ENCODE results near the gene GOLGA8F. TPM values are rescaled to one million over a fixed set of nuclear protein-coding genes. Genes with fewer than 3 reads are reported as not detected.
"Not testable (repeated sequence)": the region's sequence is repeated elsewhere in the genome, so short reads cannot be mapped to it uniquely, and the experiment has no call there.

The GOLGA8F gene
- total RNA-seq = not detected
- not detected for polyA plus RNA-seq (2013, experiment 1 of 2)
- polyA plus RNA-seq (2013, experiment 2 of 2) = not detected
- long read RNA-seq, experiment 1 = 0 reads
- long read RNA-seq, experiment 2 = 0 reads
- long read RNA-seq, experiment 3 = 0 reads
- long read RNA-seq, experiment 4 = 0 reads

- H3K27me3 Mint-ChIP-seq (ENCODE audit: insufficient read depth); H3K36me3 ChIP-seq (ENCODE audit: control insufficient read depth, insufficient read depth, low read length); H3K9ac ChIP-seq (ENCODE audit: extremely low read depth, low read length, poor library complexity, severe bottlenecking); H3K4me3 Mint-ChIP-seq; H3K27me3 ChIP-seq (ENCODE audit: control insufficient read depth, insufficient read depth, low read length, poor library complexity, severe bottlenecking); H3K9me3 ChIP-seq (ENCODE audit: control insufficient read depth, low read length); H3K4me1 ChIP-seq (ENCODE audit: control insufficient read depth, insufficient read depth, low read length); H3K36me3 Mint-ChIP-seq (ENCODE audit: low read depth); H3K27ac Mint-ChIP-seq; H3K4me3 ChIP-seq (ENCODE audit: low read length); DNase-seq; H3K27ac ChIP-seq (ENCODE audit: low read depth, low read length); H3K4me1 Mint-ChIP-seq; H3K9me3 Mint-ChIP-seq: not testable (repeated sequence)
- no CpG with 5 or more reads among the region's 8 CpGs for WGBS, 2 experiments (ENCODE audit: insufficient coverage in 1 of 2, insufficient read length in 1 of 2)
Measured at GRCh38 chr15:28378364-28378763, at the start of gene GOLGA8F. TSS of gene GOLGA8F (plus strand) at chr15:28378664. CDS start at chr15:28378762, 98 bp downstream.

- DNase-seq; H3K9ac ChIP-seq (ENCODE audit: extremely low read depth, low read length, poor library complexity, severe bottlenecking): not testable (repeated sequence)
Measured at GRCh38 chr15:28357984-28358383, 20.5 kb upstream of the GOLGA8F start, which contains the start of gene GOLGA6L24. TSS of gene GOLGA6L24 (minus strand) at chr15:28358084. CDS start at chr15:28358023, 61 bp downstream.

GRCh38 chr15:28365502-28365901 lies 13.0 kb upstream of the GOLGA8F start:
- not testable (repeated sequence) for H3K27me3 Mint-ChIP-seq (ENCODE audit: insufficient read depth); H3K4me1 ChIP-seq (ENCODE audit: control insufficient read depth, insufficient read depth, low read length); H3K36me3 Mint-ChIP-seq (ENCODE audit: low read depth); H3K4me1 Mint-ChIP-seq; H3K4me3 Mint-ChIP-seq; H3K27me3 ChIP-seq (ENCODE audit: control insufficient read depth, insufficient read depth, low read length, poor library complexity, severe bottlenecking); H3K4me3 ChIP-seq (ENCODE audit: low read length); H3K27ac ChIP-seq (ENCODE audit: low read depth, low read length); H3K9me3 ChIP-seq (ENCODE audit: control insufficient read depth, low read length); H3K9me3 Mint-ChIP-seq; H3K27ac Mint-ChIP-seq; DNase-seq; H3K36me3 ChIP-seq (ENCODE audit: control insufficient read depth, insufficient read depth, low read length); H3K9ac ChIP-seq (ENCODE audit: extremely low read depth, low read length, poor library complexity, severe bottlenecking)
- WGBS, 2 experiments (ENCODE audit: insufficient coverage in 1 of 2, insufficient read length in 1 of 2) = no CpG with 5 or more reads among the region's 17 CpGs

More at GRCh38 chr15:28357984-28358383, 20.5 kb upstream of the GOLGA8F start, which contains the start of gene GOLGA6L24:
- not testable (repeated sequence) for H3K36me3 ChIP-seq (ENCODE audit: control insufficient read depth, insufficient read depth, low read length); H3K27ac ChIP-seq (ENCODE audit: low read depth, low read length); H3K27ac Mint-ChIP-seq; H3K27me3 ChIP-seq (ENCODE audit: control insufficient read depth, insufficient read depth, low read length, poor library complexity, severe bottlenecking); H3K4me1 ChIP-seq (ENCODE audit: control insufficient read depth, insufficient read depth, low read length); H3K36me3 Mint-ChIP-seq (ENCODE audit: low read depth); H3K4me3 ChIP-seq (ENCODE audit: low read length); H3K4me3 Mint-ChIP-seq; H3K27me3 Mint-ChIP-seq (ENCODE audit: insufficient read depth); H3K9me3 Mint-ChIP-seq; H3K4me1 Mint-ChIP-seq; H3K9me3 ChIP-seq (ENCODE audit: control insufficient read depth, low read length)
- WGBS, 2 experiments (ENCODE audit: insufficient coverage in 1 of 2, insufficient read length in 1 of 2) = no CpG with 5 or more reads among the region's 7 CpGs

- H3K27me3 Mint-ChIP-seq (ENCODE audit: insufficient read depth); H3K9me3 ChIP-seq (ENCODE audit: control insufficient read depth, low read length); H3K4me3 ChIP-seq (ENCODE audit: low read length); H3K9ac ChIP-seq (ENCODE audit: extremely low read depth, low read length, poor library complexity, severe bottlenecking); DNase-seq; H3K4me1 Mint-ChIP-seq; H3K36me3 Mint-ChIP-seq (ENCODE audit: low read depth); H3K36me3 ChIP-seq (ENCODE audit: control insufficient read depth, insufficient read depth, low read length); H3K4me3 Mint-ChIP-seq; H3K9me3 Mint-ChIP-seq; H3K4me1 ChIP-seq (ENCODE audit: control insufficient read depth, insufficient read depth, low read length); H3K27ac Mint-ChIP-seq; H3K27me3 ChIP-seq (ENCODE audit: control insufficient read depth, insufficient read depth, low read length, poor library complexity, severe bottlenecking); H3K27ac ChIP-seq (ENCODE audit: low read depth, low read length): not testable (repeated sequence)
- no CpG with 5 or more reads among the region's 3 CpGs for WGBS, 2 experiments (ENCODE audit: insufficient coverage in 1 of 2, insufficient read length in 1 of 2)
Measured at GRCh38 chr15:28380053-28380452, 1.6 kb downstream of the GOLGA8F start.

- H3K9me3 Mint-ChIP-seq; H3K27me3 Mint-ChIP-seq (ENCODE audit: insufficient read depth); H3K4me1 Mint-ChIP-seq; H3K36me3 ChIP-seq (ENCODE audit: control insufficient read depth, insufficient read depth, low read length); H3K27me3 ChIP-seq (ENCODE audit: control insufficient read depth, insufficient read depth, low read length, poor library complexity, severe bottlenecking); H3K4me3 ChIP-seq (ENCODE audit: low read length); H3K9ac ChIP-seq (ENCODE audit: extremely low read depth, low read length, poor library complexity, severe bottlenecking); H3K27ac Mint-ChIP-seq; H3K27ac ChIP-seq (ENCODE audit: low read depth, low read length); H3K4me3 Mint-ChIP-seq; H3K9me3 ChIP-seq (ENCODE audit: control insufficient read depth, low read length); H3K36me3 Mint-ChIP-seq (ENCODE audit: low read depth); DNase-seq; H3K4me1 ChIP-seq (ENCODE audit: control insufficient read depth, insufficient read depth, low read length): not testable (repeated sequence)
- WGBS, 2 experiments (ENCODE audit: insufficient coverage in 1 of 2, insufficient read length in 1 of 2) = no CpG with 5 or more reads among the region's 11 CpGs
Measured at GRCh38 chr15:28396022-28396421, 17.6 kb downstream of the GOLGA8F start.

- not testable (repeated sequence) for H3K36me3 Mint-ChIP-seq (ENCODE audit: low read depth); DNase-seq; H3K4me1 ChIP-seq (ENCODE audit: control insufficient read depth, insufficient read depth, low read length); H3K27ac Mint-ChIP-seq; H3K27me3 Mint-ChIP-seq (ENCODE audit: insufficient read depth); H3K27me3 ChIP-seq (ENCODE audit: control insufficient read depth, insufficient read depth, low read length, poor library complexity, severe bottlenecking); H3K4me1 Mint-ChIP-seq; H3K4me3 Mint-ChIP-seq; H3K9me3 Mint-ChIP-seq; H3K4me3 ChIP-seq (ENCODE audit: low read length); H3K9ac ChIP-seq (ENCODE audit: extremely low read depth, low read length, poor library complexity, severe bottlenecking); H3K9me3 ChIP-seq (ENCODE audit: control insufficient read depth, low read length); H3K36me3 ChIP-seq (ENCODE audit: control insufficient read depth, insufficient read depth, low read length); H3K27ac ChIP-seq (ENCODE audit: low read depth, low read length)
- WGBS, 2 experiments (ENCODE audit: insufficient coverage in 1 of 2, insufficient read length in 1 of 2) = no CpG with 5 or more reads among the region's 64 CpGs
Measured at GRCh38 chr15:28402774-28403435, 24.4 kb downstream of the GOLGA8F start.

GRCh38 chr15:28420470-28420869 lies 42.0 kb downstream of the GOLGA8F start:
- H3K27ac Mint-ChIP-seq; H3K4me3 Mint-ChIP-seq; DNase-seq; H3K36me3 Mint-ChIP-seq (ENCODE audit: low read depth); H3K36me3 ChIP-seq (ENCODE audit: control insufficient read depth, insufficient read depth, low read length); H3K9me3 ChIP-seq (ENCODE audit: control insufficient read depth, low read length); H3K4me3 ChIP-seq (ENCODE audit: low read length); H3K9me3 Mint-ChIP-seq; H3K27me3 ChIP-seq (ENCODE audit: control insufficient read depth, insufficient read depth, low read length, poor library complexity, severe bottlenecking); H3K27ac ChIP-seq (ENCODE audit: low read depth, low read length); H3K27me3 Mint-ChIP-seq (ENCODE audit: insufficient read depth); H3K9ac ChIP-seq (ENCODE audit: extremely low read depth, low read length, poor library complexity, severe bottlenecking); H3K4me1 ChIP-seq (ENCODE audit: control insufficient read depth, insufficient read depth, low read length); H3K4me1 Mint-ChIP-seq: not testable (repeated sequence)
- WGBS, 2 experiments (ENCODE audit: insufficient coverage in 1 of 2, insufficient read length in 1 of 2) = 89 to 100% methylated on average over 1 of the region's 3 CpGs

Data from endodermal cell (in vitro differentiated cells).